Transverse colon (tissue), 4 donors: ENCODE measurements around the gene PRAMEF20. TPM values are rescaled to one million over a fixed set of nuclear protein-coding genes. Genes with fewer than 3 reads are reported as not detected.
"Not testable (repeated sequence)": the region's sequence is repeated elsewhere in the genome, so short reads cannot be mapped to it uniquely, and the experiment has no call there.

Experiments
- DNase-seq: peaks from one replicate; pipeline ENCODE4 v3.0.0-alpha.2; 2019
- H3K27ac ChIP-seq, 4 donors: fragments of 200-600 bp; sonication (generic); 2 replicates each; pipeline ENCODE4 v1.5.1; 2016 to 2018; ENCODE audit warnings: inconsistent platforms in 4 of 4
- H3K27me3 ChIP-seq: fragments of 200-600 bp; sonication (generic); 2 replicates; pipeline ENCODE4 v1.5.1; 2017; ENCODE audit warnings: inconsistent platforms
- H3K36me3 ChIP-seq, 4 donors: fragments of 200-600 bp; sonication (generic); 2 replicates each; pipeline ENCODE4 v1.5.1; 2017 to 2019; ENCODE audit warnings: inconsistent platforms in 4 of 4
- H3K4me1 ChIP-seq, 4 donors: fragments of 200-600 bp; sonication (generic); 2 replicates each; pipeline ENCODE4 v1.5.1; 2017 to 2020; ENCODE audit warnings: inconsistent platforms in 4 of 4
- H3K4me3 ChIP-seq, 4 donors: fragments of 200-600 bp; sonication (generic); 1 replicate in 1 of 4; 2 replicates in 3 of 4; pipeline versions ENCODE4 v1.5.1 to v1.6.1; 2017 to 2019; ENCODE audit warnings: inconsistent platforms in 4 of 4
- H3K9me3 ChIP-seq, 2 donors: fragments of 200-600 bp; sonication (generic); 2 replicates each; pipeline ENCODE4 v1.5.1; 2017 to 2019; ENCODE audit warnings: inconsistent platforms in 2 of 2
- WGBS, 2 donors: methylation state at CpG; one replicate each; pipeline ENCODE4 v1.1.5; 2018; ENCODE audit warnings: low coverage in 1 of 2; 5-methylcytosine and 5-hydroxymethylcytosine counted together
- in situ Hi-C, 4 donors: fragments of 200-750 bp; cut with MboI; loops; one replicate each; pipeline versions ENCODE4 v1.15.0 to v1.15.1; 2017; ENCODE audit warnings: low sequenced_read_pairs in 3 of 4, low pct_ligation_motif_present in 1 of 4, low pct_unique_long_range_greater_than_20kb in 1 of 4
- intact Hi-C: fragments of 100-400 bp; cut with DNase I; formaldehyde crosslinking; loops from one replicate; pipeline ENCODE4 v1.15.1; 2023; ENCODE audit warnings: low total_unique reads
- total RNA-seq, 4 donors: library from RNA; depleted of rRNA; stranded (reverse); fragments of >200 nt; gene quantifications; one replicate each; pipeline ENCODE4 v1.1.0, GENCODE V29; 2016

Gene PRAMEF20
- total RNA-seq = not detected

- H3K27me3 ChIP-seq, H3K4me1 ChIP-seq, H3K36me3 ChIP-seq, H3K4me3 ChIP-seq, DNase-seq, H3K27ac ChIP-seq, H3K9me3 ChIP-seq, intact Hi-C loops, in situ Hi-C loops: not testable (repeated sequence)
- 61 to 90% methylated on average over 3 to 4 of the region's 4 CpGs for WGBS, 2 donors
These were observed at the start of gene PRAMEF20 for GRCh38 chr1:13410150-13410549. TSS of gene PRAMEF20 (plus strand) at chr1:13410450. CDS start at chr1:13416355, 5,905 bp downstream.

DNA sequence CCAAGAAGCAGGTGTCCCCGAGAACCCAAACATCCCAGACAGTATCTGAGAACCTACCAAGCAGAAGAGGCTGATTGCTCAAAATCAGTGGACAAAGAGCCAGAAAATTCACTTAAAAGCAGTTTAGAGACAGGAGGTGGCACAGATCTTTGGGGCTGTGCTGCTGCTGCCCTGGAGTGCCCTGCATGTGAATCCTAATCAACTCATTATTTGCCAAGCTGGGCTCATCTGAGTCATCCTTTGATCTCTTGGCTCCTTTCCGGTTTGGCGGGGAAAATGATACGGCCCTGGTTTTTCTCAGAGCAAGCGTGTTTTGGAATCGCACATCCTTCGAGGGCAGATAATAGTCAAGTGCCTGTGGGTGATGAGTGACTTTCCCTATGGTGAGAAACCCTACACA, 47.9 kb upstream of the PRAMEF20 start:
- WGBS, 2 donors = 100% methylated on average over 1 of the region's 7 CpGs; no CpG with 5 or more reads in 1 of the 2 donors
- H3K36me3 ChIP-seq, intact Hi-C loops, DNase-seq, H3K9me3 ChIP-seq, H3K4me3 ChIP-seq, H3K27me3 ChIP-seq, in situ Hi-C loops, H3K4me1 ChIP-seq, H3K27ac ChIP-seq: not testable (repeated sequence)

DNA sequence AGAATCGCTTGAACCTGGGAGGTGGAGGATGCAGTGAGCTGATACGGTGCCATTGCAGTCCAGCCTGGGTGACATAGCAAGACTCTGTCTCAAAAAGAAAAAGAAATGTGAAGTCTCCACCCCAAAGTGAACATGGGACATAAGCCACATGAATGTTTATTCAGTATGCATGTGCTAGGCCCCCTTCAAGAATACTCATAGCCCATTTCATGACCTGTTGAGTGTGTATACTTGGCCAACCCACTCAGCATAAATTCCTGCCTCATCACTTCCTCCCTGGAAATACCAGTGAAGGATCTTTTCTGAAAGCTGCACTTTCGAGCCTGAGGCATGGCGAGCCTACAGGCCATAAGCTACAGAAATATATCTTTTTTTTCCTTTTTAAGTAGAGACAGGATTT, 45.3 kb upstream of the PRAMEF20 start:
- H3K4me3 ChIP-seq, H3K27ac ChIP-seq, H3K9me3 ChIP-seq, in situ Hi-C loops, DNase-seq, H3K36me3 ChIP-seq, H3K27me3 ChIP-seq, intact Hi-C loops, H3K4me1 ChIP-seq: not testable (repeated sequence)
- WGBS, 2 donors = 71% methylated on average over 2 of the region's 4 CpGs; no CpG with 5 or more reads in 1 of the 2 donors

DNA sequence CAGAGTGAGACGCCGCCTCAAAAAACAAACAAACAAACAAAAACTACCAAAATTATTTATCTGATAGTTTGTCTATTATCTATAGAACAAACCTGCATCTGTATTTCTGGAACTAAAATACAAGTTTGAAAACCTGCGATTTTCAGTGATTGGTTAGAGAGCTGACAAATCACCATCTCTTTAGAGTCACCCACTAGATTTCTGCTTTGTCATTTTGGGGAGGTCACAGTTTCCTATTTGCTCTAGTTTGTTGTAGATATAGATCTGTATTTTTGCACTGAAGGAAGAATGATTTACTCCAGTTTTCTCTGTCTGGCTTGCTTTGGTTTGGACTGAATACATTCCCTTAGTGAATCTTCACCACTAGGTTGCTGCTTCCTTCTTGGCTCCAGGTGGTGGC, 43.7 kb upstream of the PRAMEF20 start:
- H3K9me3 ChIP-seq, DNase-seq, H3K27me3 ChIP-seq, H3K36me3 ChIP-seq, H3K4me1 ChIP-seq, in situ Hi-C loops, intact Hi-C loops, H3K4me3 ChIP-seq, H3K27ac ChIP-seq: not testable (repeated sequence)
- 85 to 92% methylated on average over 3 of the region's 3 CpGs for WGBS, 2 donors

- WGBS, 2 donors = 74 to 83% methylated on average over 4 of the region's 4 CpGs
These were observed 41.7 kb upstream of the PRAMEF20 start for GRCh38 chr1:13368544-13368943.

GRCh38 chr1:13378983-13379382, 31.3 kb upstream of the PRAMEF20 start:
- DNase-seq, H3K27ac ChIP-seq, H3K4me1 ChIP-seq, H3K36me3 ChIP-seq, in situ Hi-C loops, H3K27me3 ChIP-seq, H3K9me3 ChIP-seq, H3K4me3 ChIP-seq, intact Hi-C loops: not testable (repeated sequence)
- 82 to 100% methylated on average over 2 to 3 of the region's 3 CpGs for WGBS, 2 donors

More at GRCh38 chr1:13368544-13368943, 41.7 kb upstream of the PRAMEF20 start:
- H3K27me3 ChIP-seq, H3K9me3 ChIP-seq, H3K27ac ChIP-seq, DNase-seq, H3K4me3 ChIP-seq, H3K36me3 ChIP-seq, intact Hi-C loops, in situ Hi-C loops, H3K4me1 ChIP-seq: not testable (repeated sequence)

DNA sequence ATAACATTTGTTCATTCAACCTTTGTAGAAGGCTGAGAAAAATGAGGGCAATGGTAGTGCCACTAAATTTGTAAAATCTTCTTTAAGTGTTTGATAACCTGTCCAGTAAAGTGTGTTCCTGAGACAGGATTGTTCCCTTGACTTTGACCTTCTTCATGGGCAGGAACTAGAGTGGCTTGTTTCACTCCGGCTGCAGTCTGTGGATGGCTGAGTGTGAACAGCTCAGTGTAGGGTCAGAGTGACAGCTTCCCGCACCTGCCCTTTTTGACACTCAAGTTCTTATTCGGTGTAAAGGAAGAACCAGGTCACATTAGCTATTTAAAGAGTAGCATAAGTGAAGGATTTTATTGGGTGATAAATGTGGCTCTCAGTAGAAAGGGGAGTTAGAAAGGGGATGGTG, 29.9 kb upstream of the PRAMEF20 start:
- H3K4me3 ChIP-seq, H3K27ac ChIP-seq, in situ Hi-C loops, intact Hi-C loops, H3K9me3 ChIP-seq, H3K27me3 ChIP-seq, H3K36me3 ChIP-seq, H3K4me1 ChIP-seq, DNase-seq: not testable (repeated sequence)
- 75% methylated on average over 3 of the region's 3 CpGs; no CpG with 5 or more reads in 1 of the 2 donors for WGBS, 2 donors

DNA sequence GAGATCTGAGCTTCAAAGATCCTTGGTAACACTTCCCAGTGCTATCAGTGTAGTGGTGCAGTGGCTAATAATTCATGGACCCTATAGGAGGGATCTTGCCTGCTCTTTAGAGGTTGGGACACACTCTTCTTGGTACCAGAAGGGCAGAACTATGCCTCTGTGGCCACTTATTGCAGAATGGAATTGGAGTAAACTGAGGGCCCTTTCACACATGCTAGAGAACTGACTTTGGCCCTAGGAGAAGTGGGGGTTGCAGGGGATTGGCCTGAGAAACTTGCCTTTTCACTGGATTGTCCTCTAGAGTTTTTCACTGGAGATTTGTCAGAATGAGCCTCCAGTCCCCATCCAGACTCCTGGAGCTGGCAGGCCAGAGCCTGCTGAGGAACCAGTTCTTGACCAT, 20.9 kb upstream of the PRAMEF20 start, which contains the start of gene PRAMEF17:
Gene PRAMEF17 (plus strand): TSS at position 301 of the 400 bp plus-strand sequence. CDS start 26 bp downstream, at position 327.
- H3K36me3 ChIP-seq, H3K4me1 ChIP-seq, H3K4me3 ChIP-seq, DNase-seq, H3K27me3 ChIP-seq, in situ Hi-C loops, H3K27ac ChIP-seq, H3K9me3 ChIP-seq, intact Hi-C loops: not testable (repeated sequence)

- H3K27ac ChIP-seq, in situ Hi-C loops, intact Hi-C loops, H3K27me3 ChIP-seq, H3K36me3 ChIP-seq, H3K4me1 ChIP-seq, DNase-seq, H3K9me3 ChIP-seq, H3K4me3 ChIP-seq: not testable (repeated sequence)
- WGBS, 2 donors = 71% methylated on average over 7 of the region's 7 CpGs; no CpG with 5 or more reads in 1 of the 2 donors
These were observed 17.2 kb upstream of the PRAMEF20 start for GRCh38 chr1:13393004-13393403.

- H3K36me3 ChIP-seq, DNase-seq, intact Hi-C loops, H3K27me3 ChIP-seq, in situ Hi-C loops, H3K27ac ChIP-seq, H3K4me1 ChIP-seq, H3K9me3 ChIP-seq, H3K4me3 ChIP-seq: not testable (repeated sequence)
- 92% methylated on average over 25 of the region's 32 CpGs; no CpG with 5 or more reads in 1 of the 2 donors for WGBS, 2 donors
These were observed 15.5 kb upstream of the PRAMEF20 start for GRCh38 chr1:13394761-13395160.

DNA sequence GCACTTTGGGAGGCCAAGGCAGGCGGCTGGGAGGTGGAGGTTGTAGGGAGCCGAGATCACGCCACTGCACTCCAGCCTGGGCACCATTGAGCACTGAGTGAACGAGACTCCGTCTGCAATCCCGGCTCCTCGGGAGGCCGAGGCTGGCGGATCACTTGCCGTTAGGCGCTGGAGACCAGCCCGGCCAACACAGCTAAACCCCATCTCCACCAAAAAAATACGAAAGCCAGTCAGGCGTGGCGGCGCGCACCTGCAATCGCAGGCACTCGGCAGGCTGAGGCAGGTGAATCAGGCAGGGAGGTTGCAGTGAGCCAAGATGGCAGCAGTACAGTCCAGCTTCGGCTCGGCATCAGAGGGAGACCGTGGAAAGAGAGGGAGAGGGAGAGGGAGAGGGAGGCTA, 14.9 kb upstream of the PRAMEF20 start:
- in situ Hi-C loops, intact Hi-C loops, H3K27me3 ChIP-seq, DNase-seq, H3K36me3 ChIP-seq, H3K4me3 ChIP-seq, H3K4me1 ChIP-seq, H3K27ac ChIP-seq, H3K9me3 ChIP-seq: not testable (repeated sequence)
- 94 to 100% methylated on average over 3 to 22 of the region's 22 CpGs for WGBS, 2 donors
